ENCODE measurements around the gene PAK1.

- peak in 1 of 2 donors; percentile 21 for TF ChIP-seq CTCF (conservative IDR thresholded peaks at IDR 0.05 in 1 of 2, IDR thresholded peaks at IDR 0.05 in 1 of 2; ENCODE audit: low read depth in 1 of 2, low read length in 2 of 2)
- TF ChIP-seq EZH2 (IDR thresholded peaks at IDR 0.05; ENCODE audit: low read length, missing control alignments) = peak; percentile 24
Measured at GRCh38 chr11:77473801-77474683, at the start of gene PAK1.
